GM11168 (cell line): ENCODE data around the gene GPBP1L1.
"Not testable (repeated sequence)": the region's sequence is repeated elsewhere in the genome, so short reads cannot be mapped to it uniquely, and the experiment has no call there.

Experiments used
- in situ Hi-C: fragments of 300-500 bp; cut with MboI; formaldehyde crosslinking; loops from one replicate; pipeline ENCODE4 v1.12.0; 2022; ENCODE audit warnings: low sequenced_read_pairs; ENCODE audit not compliant: unreplicated experiment

The GPBP1L1 gene

DNA sequence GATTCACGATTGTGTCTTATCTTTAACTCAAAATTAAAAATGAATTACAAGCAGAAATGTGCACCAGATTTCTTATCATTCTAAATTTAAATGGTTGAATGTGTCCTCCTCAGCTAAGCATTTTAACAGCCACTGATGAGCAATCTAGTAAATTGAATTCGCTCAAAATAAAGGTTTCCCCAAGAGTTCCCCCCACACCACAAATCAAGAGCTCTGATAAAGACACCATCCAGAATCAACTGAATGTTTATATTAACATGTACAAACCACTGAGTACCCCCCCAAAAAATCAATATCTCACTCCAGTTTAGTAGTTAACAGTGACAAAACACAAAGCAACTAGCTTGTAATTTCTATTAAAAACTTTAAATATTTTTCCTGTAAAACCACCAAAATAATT, 1.9 kb downstream of the GPBP1L1 start:
- in situ Hi-C loops: no loop called here

- in situ Hi-C loops: no loop called here
Observed at GRCh38 chr1:45682942-45683341, 3.4 kb downstream of the GPBP1L1 start.

- in situ Hi-C loops: no loop called here
Observed at GRCh38 chr1:45679123-45679522, 7.2 kb downstream of the GPBP1L1 start.

DNA sequence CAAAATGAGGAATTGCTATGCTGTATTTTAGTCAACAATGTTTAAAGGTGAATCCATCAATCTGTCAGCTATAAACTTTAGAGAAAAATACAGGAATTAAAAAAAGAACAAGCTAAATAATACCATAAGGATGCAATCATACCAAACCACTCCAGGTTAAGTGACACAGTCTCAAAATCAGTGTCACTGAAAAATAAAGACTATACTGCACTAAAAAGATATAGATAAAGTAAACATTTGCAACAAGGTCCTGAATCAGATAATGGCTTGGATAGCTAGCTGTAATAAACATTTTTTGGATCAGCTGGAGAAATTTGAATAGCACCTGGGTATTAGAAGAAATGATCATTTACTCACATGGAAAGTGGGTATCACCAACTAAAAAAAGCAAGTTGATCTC, 7.8 kb downstream of the GPBP1L1 start:
- in situ Hi-C loops: no loop called here

DNA sequence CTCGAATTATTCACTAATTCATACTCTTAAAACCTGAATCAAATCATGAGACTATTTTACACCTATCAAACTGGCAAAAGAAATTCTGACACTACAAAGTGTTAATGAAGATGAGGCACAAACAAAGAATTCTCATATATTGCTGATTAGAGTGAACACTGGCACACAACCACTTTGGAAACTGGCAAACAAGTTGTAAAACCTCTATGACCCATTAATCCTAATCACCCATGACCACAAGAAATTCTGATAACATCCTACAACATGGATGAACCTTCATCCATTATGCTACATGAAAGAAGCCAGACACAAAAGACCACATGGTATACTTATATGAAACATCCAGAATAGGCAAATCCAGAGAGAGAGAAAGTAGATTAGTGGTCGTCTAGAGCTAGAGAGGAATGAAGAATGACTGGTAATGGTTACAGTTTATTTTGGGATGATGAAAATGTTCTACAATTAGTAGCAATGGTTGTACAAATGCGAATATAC, 8.5 kb downstream of the GPBP1L1 start:
- in situ Hi-C loops: no loop called here

- in situ Hi-C loops: not testable (repeated sequence)
Observed at GRCh38 chr1:45676553-45676952, 9.8 kb downstream of the GPBP1L1 start.

DNA sequence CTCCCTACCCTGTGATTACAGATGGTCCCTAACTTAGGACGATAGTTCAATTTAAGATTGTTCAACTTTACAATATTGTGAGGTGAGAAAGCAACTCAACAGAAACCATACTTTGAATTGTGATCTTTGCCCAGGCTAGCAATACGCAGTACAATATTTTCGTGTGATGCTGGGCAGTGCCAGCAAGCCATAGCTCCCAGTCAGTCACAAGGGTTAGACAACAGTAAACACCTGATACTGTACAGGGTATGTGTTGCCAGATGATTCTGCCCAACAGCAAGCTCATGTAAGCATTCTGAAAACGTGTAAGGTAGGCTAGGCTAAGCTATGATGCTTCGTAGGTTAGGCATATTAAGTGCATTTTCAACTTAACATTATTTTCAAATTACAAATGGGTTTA, 11.9 kb downstream of the GPBP1L1 start:
- in situ Hi-C loops: no loop called here

DNA sequence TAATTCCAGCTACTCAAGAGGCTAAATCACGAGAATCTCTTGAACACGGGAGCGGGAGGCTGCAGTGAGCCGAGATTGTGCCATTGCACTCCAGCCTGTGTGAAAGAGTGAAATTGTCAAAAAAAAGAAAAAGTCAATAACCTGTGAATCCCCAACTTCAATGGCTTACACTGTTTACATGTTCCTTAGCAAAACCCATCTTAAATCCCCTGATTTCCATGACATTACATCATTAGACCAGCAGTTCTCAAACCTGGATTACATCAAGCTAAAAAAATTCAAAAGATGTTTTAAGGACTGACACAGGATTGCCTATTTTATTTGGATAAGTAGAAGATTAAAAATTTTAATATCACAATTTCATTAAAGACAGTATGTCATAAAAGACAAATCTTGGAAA, 12.4 kb downstream of the GPBP1L1 start:
- in situ Hi-C loops: no loop called here

- in situ Hi-C loops: no loop called here
Observed at GRCh38 chr1:45669859-45670655, 16.3 kb downstream of the GPBP1L1 start.

- in situ Hi-C loops: no loop called here
Observed at GRCh38 chr1:45669379-45669778, 17.0 kb downstream of the GPBP1L1 start.

DNA sequence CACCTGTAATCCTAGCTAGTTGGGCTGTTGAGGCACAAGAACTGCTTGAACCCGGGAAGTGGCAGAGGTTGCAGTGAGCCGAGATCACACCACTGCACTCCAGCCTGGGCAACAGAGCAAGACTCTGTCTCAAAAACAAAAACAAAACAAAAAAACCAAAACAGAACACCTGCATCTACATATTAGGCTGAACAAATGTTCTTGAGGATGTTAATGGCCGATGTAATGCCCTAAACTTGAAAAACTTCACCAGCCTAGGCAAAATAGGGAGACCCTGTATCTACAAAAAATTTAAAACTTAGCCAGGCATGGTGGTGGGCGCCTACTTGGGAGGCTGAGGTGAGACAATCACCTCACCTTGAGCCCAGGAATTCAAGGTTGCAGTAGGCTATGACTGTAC, 17.8 kb downstream of the GPBP1L1 start:
- in situ Hi-C loops: no loop called here

DNA sequence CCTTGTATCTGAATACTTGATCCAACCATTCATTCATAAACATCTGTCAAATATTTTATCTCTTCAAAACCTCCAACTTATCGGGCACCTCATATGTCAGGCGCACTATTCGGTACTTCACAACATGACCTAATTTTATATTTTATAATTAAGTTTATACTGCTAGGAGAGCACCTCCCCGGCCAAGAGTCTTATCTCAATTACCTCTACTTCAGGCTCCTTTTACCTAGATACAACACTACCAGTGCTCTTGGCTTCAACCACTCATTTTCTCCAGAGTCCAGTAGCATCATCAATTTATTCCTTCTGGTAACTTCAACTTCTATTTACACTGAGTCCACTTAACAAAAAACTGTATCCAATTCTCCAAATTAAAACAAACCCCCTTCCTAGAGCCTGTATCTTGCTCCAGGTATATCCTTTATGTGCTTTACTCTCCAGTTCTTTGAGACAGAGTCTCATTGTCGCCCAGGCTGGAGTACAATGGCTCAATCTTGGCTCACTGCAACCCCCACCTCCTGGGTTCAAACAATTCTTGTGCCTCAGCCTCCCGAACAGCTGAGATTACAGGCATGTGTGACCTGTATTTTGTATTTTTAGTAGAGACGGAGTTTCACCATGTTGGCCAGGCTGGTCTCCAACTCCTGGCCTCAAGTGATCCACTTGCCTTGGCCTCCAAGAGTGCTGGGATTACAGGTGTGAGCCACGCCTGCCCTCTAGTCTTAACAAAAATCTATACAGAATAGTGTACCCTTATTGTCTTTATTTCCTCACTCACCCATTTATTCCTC, 18.8 kb downstream of the GPBP1L1 start:
- in situ Hi-C loops: no loop called here

- in situ Hi-C loops: no loop called here
Observed at GRCh38 chr1:45666836-45667235, 19.5 kb downstream of the GPBP1L1 start.

DNA sequence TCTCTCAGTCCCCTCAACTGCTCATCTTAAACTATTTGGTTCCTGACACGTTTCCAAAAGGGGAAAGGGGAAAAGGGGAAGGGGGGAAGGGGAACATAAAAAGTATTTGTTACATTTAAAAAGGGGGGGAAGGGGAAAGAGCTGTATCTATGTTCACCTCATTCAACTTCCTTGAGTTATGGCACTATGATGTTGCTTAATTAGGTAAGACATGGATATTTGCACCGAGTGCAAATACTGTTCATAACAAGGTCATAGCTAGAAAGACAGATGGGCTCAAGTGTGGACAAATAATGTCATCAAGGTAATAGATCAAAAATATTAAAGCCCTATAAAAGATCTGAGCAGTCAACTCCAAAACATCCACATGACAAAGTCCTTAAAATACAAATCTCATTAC, 26.0 kb downstream of the GPBP1L1 start:
- in situ Hi-C loops: no loop called here

DNA sequence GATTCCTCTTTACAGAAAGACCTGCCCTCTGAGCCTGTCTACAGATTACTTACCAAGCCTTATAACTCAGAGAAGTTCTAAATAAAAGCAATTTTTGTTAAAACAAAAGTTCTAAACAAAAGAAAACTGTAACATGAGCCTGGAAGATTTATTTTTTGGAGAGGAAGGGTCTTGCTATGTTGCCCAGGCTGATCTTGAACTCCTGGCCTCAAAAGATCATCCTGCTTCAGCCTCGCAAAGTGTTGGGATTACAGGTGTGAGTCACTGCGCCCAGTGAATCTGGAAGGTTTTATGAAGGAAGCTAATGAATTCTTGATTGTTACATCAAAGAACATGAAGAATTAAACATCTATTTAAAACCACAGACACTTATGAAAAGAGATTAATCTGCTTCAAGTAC, 27.1 kb downstream of the GPBP1L1 start:
- in situ Hi-C loops: no loop called here

- in situ Hi-C loops: no loop called here
Observed at GRCh38 chr1:45658171-45658570, 28.2 kb downstream of the GPBP1L1 start.

- in situ Hi-C loops: no loop called here
Observed at GRCh38 chr1:45656573-45657226, 29.6 kb downstream of the GPBP1L1 start.

DNA sequence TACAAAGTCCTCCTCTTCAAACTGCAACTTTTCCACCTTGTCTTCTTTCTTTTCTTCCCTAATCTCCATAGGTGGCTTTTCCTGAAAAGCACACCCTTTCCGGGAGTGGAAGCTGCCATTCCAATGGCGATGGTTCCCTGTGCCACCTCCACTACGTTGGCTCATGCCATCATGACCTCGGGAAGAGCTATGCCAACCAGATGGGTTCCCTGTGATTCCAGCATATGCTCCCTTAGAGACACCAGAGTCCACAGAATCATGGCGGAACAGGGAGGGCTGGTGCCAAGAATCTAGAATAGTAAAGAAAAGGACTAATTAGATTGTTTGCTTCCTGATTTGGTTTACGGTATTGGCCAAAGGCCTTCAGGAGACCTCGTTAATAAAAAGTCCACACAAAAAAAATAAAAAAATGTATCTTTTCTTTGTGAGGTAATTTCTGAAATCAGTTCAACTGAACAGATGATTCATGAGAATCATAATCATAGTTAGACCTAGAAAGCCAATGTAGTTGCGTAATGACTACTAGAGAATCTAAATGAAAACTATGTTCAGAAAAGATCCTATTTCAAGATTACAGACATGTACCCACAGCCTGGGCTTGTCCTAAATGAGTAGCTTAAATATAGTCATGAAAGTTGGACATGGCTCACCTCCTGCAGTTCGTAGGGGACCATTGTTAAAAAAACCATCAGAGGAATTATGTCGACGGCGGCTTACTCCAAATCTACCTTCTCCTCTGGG, 31.6 kb downstream of the GPBP1L1 start:
- in situ Hi-C loops: no loop called here

DNA sequence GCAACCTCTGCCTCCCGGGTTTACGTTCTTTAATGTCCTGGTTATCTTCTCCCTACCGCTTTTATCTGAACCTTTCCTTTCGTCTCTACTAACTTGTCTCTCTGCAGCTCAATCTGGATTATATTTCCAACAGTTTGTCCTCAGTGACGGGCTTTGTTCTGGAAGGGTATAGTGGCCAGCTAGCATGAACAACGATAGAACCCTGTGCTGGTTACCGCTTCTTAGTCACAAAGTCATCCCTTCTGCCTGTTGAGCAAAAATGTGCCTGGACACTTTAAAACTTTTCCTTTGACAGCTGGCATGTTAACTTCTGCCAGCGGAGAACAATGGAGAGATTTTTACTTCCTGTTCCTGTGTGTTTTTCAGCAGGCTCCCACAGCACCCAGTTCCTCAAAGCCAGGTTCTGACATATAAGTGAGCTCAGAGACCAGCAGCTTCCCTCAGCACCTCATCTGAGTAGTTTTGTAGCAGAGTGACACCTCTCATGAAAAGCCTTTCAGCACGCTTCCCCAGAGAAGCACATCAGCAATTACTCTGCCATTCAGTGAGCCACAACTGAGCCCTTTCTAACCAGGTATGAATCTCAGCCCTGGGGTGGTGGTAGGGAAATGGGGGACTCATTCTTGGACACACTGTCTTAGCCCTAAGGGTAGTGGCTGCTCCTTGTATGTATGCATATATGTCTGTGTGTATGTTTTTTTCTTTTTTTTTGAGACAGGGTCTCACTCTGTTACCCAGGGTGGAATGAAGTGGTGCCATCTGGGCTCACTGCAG, 38.9 kb downstream of the GPBP1L1 start:
- in situ Hi-C loops: no loop called here

DNA sequence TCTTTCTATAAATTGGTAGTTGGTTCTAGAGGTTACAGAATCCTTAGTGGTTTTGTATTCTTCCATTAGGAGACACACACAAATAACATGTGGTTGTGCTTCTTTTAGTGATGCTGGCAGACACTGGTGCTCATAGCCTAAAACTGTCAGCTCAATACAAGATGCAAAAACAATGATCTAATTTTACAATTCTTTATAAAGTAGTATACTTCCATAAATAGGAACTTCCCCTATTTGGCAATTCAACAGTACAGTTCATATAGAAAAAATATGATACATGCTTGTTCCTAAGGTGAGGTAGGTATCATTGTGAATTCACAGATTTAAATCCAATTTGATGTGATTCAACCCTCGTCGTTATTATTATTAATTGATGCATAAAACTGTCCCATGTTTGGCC, 41.7 kb downstream of the GPBP1L1 start:
- in situ Hi-C loops: no loop called here
